ENCODE results near the gene RICTOR. TPM values are rescaled to one million over a fixed set of nuclear protein-coding genes. Genes with fewer than 3 reads are reported as not detected.

Gene RICTOR
- total and polyA plus RNA-seq, 2 donors (not counting 1 experiment from before 2014, with no cell fraction given) = 17.1 to 26.3 TPM

DNA sequence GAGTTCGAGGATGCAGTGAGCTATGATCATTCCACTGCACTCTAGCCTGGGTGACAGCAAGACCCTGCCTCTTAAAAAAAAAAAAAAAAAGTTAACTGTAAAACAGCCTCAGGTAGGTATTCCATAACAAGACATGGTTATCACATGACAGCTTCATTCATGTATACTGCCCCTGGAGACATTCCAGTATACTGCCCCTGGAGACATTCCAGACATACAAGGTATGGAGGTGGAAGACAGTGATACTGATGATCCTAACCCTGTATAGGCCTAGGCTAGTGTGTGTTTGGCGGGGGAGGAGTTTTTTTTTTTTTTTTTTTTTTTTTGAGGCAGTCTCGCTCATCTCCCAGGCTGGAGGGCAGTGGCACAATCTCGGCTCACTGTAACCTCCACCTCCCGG, 105.5 kb downstream of the RICTOR start:
- DNase-seq (ENCODE audit: low read depth in 2 of 2) = no peak
- Histone ChIP-seq H3K79me2 (ENCODE audit: control insufficient read depth, insufficient read depth, low read length) (no peaks in the 10 kb centered on the region), H3K4me3 (replicated peaks in 1 of 4; ENCODE audit: control extremely low read depth in 1 of 4, insufficient read depth in 1 of 4, low read depth in 3 of 4, low read length in 4 of 4) (no peak overlapping the region), H3K9ac (ENCODE audit: insufficient read depth, low read length) (no peak overlapping the region), H3K36me3 (ENCODE audit: control insufficient read depth, insufficient read depth, low read length) (peaks cover 3% of the 10 kb centered on the region), H4K20me1 (ENCODE audit: control insufficient read depth, extremely low read depth, insufficient read depth, low read length) (no peaks in the 10 kb centered on the region), H2AFZ (ENCODE audit: low read length) (no peak overlapping the region), H3K4me2 (ENCODE audit: extremely low read depth, insufficient read depth, low read length) (no peak overlapping the region), H3K27me3 (ENCODE audit: control insufficient read depth, insufficient read depth, low read length) (no peaks in the 10 kb centered on the region), H3K27ac (ENCODE audit: insufficient read depth, low read length) (no peak overlapping the region), H3K9me3 (ENCODE audit: control insufficient read depth, insufficient read depth, low read depth, low read length) (no peaks in the 10 kb centered on the region), H3K4me1 (ENCODE audit: control insufficient read depth, extremely low read depth, insufficient read depth, low read length) (no peaks in the 10 kb centered on the region)
- no peak for TF ChIP-seq EZH2 (IDR thresholded peaks at IDR 0.05; ENCODE audit: low read length, missing control alignments)
- TF ChIP-seq, protein P1, sequence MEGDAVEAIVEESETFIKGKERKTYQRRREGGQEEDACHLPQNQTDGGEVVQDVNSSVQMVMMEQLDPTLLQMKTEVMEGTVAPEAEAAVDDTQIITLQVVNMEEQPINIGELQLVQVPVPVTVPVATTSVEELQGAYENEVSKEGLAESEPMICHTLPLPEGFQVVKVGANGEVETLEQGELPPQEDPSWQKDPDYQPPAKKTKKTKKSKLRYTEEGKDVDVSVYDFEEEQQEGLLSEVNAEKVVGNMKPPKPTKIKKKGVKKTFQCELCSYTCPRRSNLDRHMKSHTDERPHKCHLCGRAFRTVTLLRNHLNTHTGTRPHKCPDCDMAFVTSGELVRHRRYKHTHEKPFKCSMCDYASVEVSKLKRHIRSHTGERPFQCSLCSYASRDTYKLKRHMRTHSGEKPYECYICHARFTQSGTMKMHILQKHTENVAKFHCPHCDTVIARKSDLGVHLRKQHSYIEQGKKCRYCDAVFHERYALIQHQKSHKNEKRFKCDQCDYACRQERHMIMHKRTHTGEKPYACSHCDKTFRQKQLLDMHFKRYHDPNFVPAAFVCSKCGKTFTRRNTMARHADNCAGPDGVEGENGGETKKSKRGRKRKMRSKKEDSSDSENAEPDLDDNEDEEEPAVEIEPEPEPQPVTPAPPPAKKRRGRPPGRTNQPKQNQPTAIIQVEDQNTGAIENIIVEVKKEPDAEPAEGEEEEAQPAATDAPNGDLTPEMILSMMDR (conservative IDR thresholded peaks at IDR 0.05 in 1 of 2, IDR thresholded peaks at IDR 0.05 in 1 of 2; ENCODE audit: low read depth in 1 of 2, low read length in 2 of 2) = no peak

DNA sequence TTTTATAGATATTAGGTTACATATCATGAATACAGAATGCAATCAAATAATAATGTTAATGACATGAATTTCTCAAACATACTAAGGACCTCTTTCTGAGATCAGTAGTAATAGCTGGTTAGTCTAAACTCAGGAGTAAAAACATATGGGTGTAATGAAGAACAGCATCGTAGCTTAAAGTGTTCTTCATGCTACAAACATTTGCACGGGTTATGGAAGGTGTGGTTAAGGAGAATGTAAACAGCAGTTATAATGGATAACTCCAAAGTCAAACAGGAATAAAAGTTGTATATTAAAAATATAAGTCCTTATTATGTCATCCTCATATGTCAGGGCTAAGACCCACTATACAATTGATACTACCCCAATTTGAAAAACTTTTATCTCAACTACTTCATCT, 112.5 kb downstream of the RICTOR start:
- Histone ChIP-seq H3K4me3 (replicated peaks in 1 of 4; ENCODE audit: control extremely low read depth in 1 of 4, insufficient read depth in 1 of 4, low read depth in 3 of 4, low read length in 4 of 4) (no peak overlapping the region), H2AFZ (ENCODE audit: low read length) (no peak overlapping the region), H3K27ac (ENCODE audit: insufficient read depth, low read length) (no peak overlapping the region), H3K9ac (ENCODE audit: insufficient read depth, low read length) (no peak overlapping the region), H3K9me3 (ENCODE audit: control insufficient read depth, insufficient read depth, low read depth, low read length) (no peaks in the 10 kb centered on the region), H4K20me1 (ENCODE audit: control insufficient read depth, extremely low read depth, insufficient read depth, low read length) (no peaks in the 10 kb centered on the region), H3K4me1 (ENCODE audit: control insufficient read depth, extremely low read depth, insufficient read depth, low read length) (no peaks in the 10 kb centered on the region), H3K36me3 (ENCODE audit: control insufficient read depth, insufficient read depth, low read length) (peaks cover 3% of the 10 kb centered on the region), H3K27me3 (ENCODE audit: control insufficient read depth, insufficient read depth, low read length) (no peaks in the 10 kb centered on the region), H3K79me2 (ENCODE audit: control insufficient read depth, insufficient read depth, low read length) (no peaks in the 10 kb centered on the region), H3K4me2 (ENCODE audit: extremely low read depth, insufficient read depth, low read length) (no peak overlapping the region)
- DNase-seq (ENCODE audit: low read depth in 2 of 2) = no peak
- no peak for TF ChIP-seq EZH2 (IDR thresholded peaks at IDR 0.05; ENCODE audit: low read length, missing control alignments)
- TF ChIP-seq, protein P1 (conservative IDR thresholded peaks at IDR 0.05 in 1 of 2, IDR thresholded peaks at IDR 0.05 in 1 of 2; ENCODE audit: low read depth in 1 of 2, low read length in 2 of 2) = no peak

DNA sequence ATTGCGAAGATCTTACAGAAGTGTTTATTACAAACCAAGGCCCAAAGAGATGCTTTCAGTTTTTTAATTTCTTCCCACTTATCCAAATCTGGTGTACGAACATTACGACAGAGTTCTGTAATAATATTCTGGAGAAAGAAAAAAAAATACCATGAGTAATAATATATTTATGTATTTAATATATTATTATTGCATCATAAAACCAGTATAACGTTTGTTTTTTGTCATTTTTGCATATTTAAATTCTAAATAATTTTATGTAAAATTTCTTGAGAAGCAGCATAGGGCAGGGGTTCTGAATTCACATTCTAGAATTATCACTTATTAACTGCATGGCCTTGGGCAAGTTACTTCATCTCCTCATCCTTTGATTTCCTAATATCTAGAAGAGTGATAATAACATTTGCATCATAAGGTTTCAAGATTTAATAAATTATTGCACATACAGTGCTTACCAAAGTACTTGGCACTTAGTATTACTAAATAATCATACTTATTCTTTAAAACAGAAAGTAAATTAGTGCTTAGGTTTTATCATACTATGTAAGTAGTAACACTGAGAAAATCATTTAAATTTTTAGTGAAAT, 120.7 kb downstream of the RICTOR start:
- DNase-seq (ENCODE audit: low read depth in 2 of 2) = no peak
- H3K79me2 ChIP-seq (ENCODE audit: control insufficient read depth, insufficient read depth, low read length) = no peaks in the 10 kb centered on the region
- no peaks in the 10 kb centered on the region for H3K4me1 ChIP-seq (ENCODE audit: control insufficient read depth, extremely low read depth, insufficient read depth, low read length)
- no peak overlapping the region for H3K4me2 ChIP-seq (ENCODE audit: extremely low read depth, insufficient read depth, low read length)
- no peak overlapping the region for H3K4me3 ChIP-seq (replicated peaks in 1 of 4; ENCODE audit: control extremely low read depth in 1 of 4, insufficient read depth in 1 of 4, low read depth in 3 of 4, low read length in 4 of 4)
- TF ChIP-seq EZH2 (IDR thresholded peaks at IDR 0.05; ENCODE audit: low read length, missing control alignments) = no peak
- TF ChIP-seq, protein P1 (conservative IDR thresholded peaks at IDR 0.05 in 1 of 2, IDR thresholded peaks at IDR 0.05 in 1 of 2; ENCODE audit: low read depth in 1 of 2, low read length in 2 of 2) = no peak
- no peak overlapping the region for H3K27ac ChIP-seq (ENCODE audit: insufficient read depth, low read length)
- H3K9me3 ChIP-seq (ENCODE audit: control insufficient read depth, insufficient read depth, low read depth, low read length) = no peaks in the 10 kb centered on the region
- H3K27me3 ChIP-seq (ENCODE audit: control insufficient read depth, insufficient read depth, low read length) = no peaks in the 10 kb centered on the region
- H2AFZ ChIP-seq (ENCODE audit: low read length) = no peak overlapping the region
- H4K20me1 ChIP-seq (ENCODE audit: control insufficient read depth, extremely low read depth, insufficient read depth, low read length) = no peaks in the 10 kb centered on the region
- no peak overlapping the region for H3K9ac ChIP-seq (ENCODE audit: insufficient read depth, low read length)
- peaks cover 6% of the 10 kb centered on the region for H3K36me3 ChIP-seq (ENCODE audit: control insufficient read depth, insufficient read depth, low read length)
